HG03103 (cell line): ENCODE results near the gene LAG3.

Experiments
- ATAC-seq: cut with Tn5 transposase; IDR thresholded peaks from one replicate; pipeline ENCODE4 v1.9.1; 2021; ENCODE audit warnings: low read depth; ENCODE audit not compliant: unreplicated experiment

LAG3 gene

GRCh38 chr12:6787309-6787708, 15.0 kb downstream of the LAG3 start:
- ATAC-seq: no peak

DNA sequence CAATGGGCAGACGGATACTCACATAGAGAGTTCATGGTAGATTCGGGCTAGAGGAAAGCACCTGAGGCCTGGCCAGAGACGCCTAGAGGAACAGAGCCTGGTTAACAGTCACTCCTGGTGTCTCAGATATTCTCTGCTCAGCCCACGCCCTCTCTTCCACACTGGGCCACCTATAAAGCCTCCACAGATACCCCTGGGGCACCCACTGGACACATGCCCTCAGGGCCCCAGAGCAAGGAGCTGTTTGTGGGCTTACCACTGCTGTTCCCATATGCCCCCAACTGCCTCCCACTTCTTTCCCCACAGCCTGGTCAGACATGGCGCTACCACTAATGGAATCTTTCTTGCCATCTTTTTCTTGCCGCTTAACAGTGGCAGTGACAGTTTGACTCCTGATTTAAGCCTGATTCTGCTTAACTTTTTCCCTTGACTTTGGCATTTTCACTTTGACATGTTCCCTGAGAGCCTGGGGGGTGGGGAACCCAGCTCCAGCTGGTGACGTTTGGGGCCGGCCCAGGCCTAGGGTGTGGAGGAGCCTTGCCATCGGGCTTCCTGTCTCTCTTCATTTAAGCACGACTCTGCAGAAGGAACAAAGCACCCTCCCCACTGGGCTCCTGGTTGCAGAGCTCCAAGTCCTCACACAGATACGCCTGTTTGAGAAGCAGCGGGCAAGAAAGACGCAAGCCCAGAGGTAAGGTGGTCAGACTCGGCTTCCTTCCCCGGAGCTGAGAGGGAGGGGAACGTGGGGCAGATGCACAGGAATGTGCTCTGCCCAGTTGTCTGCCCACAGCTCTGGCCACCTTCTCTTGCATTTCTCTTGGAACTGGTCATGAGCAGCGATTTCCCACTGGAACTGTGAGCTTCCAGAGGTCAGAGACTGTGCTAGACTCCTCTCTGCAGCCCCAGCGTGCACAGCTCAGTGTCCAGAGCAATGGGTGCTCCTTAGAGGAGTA, 16.9 kb downstream of the LAG3 start, which contains the start of gene CD4:
TSS of gene CD4 (plus strand) at position 557 of the 953 bp plus-strand sequence. CDS start 10,611 bp downstream, outside the sequence.
- no peak for ATAC-seq

DNA sequence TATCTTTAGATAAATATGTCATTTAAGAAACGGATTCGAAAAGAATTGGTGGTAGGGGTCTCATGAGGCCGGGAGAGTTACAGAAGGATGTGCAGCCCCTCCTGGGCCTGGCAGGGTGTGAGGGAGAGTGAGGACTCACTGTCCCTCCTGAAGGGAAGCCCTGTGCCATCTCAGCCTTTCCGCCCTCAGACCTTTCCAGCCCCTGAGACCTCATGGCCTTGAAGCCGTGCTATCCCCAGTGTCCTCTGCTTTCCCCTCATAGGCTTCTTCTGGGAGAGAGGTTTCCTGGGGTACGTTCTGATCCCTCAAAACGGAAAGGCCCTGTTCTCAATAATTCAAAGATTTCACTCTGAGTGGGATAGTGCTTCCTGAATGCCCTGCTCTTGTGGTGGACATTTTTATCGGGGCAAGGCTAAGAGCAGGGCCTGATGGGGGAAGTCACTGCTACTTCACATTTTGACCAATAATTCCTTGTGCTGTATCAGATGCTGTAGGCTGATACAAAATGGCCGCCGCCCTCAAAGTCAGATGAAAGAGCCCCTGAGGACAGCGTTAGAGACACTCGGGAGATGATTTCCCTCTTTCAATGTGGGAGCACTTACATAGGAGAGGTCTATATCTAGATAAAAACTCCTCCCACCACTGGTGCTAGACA, 18.3 kb downstream of the LAG3 start:
- ATAC-seq: no peak

DNA sequence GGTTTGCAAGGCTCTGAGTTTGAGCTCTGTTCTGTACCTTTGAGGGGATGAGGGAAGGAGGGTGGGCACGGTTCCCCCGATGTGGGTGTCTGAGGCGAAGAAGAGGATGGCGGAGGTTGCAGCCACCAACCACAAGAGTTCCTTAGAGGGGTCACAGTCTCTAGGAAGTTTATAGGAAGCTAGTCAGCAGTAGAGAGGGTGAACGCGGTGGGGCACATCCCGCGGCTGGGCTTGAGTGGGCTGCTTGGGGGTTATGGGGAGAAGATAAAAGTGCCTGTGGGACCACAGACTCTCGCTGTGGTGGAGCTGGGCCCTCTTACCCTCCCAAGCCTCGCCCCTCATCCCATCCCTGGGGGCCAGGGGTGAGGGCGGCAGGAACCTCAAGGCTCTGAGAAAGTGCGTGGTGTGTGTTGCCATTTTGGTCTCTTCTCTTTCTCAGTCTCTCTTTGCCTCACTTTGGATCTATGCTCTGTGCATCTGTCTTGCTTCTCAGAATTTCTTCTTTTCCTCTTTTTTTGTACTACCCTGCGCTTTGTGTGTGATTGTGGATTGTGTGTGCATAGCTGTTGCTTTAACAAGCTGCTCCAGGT, 19.7 kb downstream of the LAG3 start:
- no peak for ATAC-seq

- ATAC-seq: no peak
These were observed 20.3 kb downstream of the LAG3 start for GRCh38 chr12:6792522-6793201.

- no peak for ATAC-seq
These were observed 22.8 kb downstream of the LAG3 start for GRCh38 chr12:6795088-6795487.

- no peak for ATAC-seq
These were observed 24.3 kb downstream of the LAG3 start for GRCh38 chr12:6796576-6796975.

DNA sequence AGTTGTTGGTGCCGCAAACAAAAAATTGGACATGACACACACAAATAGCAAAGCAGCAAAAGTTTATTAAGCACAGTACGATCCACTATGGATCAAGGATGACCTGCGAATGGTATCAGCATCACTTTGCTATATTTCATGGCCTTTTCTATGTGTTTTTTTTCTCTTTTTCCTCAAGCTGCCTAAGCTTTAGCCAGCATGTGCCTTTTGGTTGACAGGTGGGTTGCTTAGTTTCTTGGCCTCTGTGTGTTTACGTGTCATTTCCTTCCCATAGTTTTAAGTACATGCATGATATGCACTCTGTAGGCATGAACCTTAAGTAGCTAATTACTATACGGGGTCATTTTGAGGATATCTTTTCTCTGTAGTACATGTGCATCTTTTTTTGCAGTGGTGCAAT, 26.8 kb downstream of the LAG3 start:
- no peak for ATAC-seq

- no peak for ATAC-seq
These were observed 34.9 kb downstream of the LAG3 start for GRCh38 chr12:6807170-6807569.

DNA sequence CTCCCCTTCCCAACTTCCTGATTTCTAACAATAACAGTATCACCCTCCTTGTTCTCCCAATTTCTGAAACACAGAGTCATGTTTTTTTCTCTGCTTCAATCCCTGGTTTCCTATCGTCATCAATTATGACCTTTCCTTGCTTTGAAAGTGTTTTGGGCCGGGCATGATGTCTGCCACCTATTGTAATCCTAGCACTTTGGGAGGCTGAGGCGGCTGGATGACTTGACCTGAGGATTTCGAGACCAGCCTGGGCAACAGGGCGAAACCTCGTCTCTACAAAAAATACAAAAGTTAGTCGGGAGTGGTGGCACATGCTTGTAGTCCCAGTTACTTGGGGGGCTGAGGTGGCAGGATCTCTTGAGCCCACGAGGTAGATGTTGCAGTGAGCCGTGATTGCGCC, 36.7 kb downstream of the LAG3 start:
- no peak for ATAC-seq

GRCh38 chr12:6810758-6811157, 38.4 kb downstream of the LAG3 start:
- no peak for ATAC-seq

DNA sequence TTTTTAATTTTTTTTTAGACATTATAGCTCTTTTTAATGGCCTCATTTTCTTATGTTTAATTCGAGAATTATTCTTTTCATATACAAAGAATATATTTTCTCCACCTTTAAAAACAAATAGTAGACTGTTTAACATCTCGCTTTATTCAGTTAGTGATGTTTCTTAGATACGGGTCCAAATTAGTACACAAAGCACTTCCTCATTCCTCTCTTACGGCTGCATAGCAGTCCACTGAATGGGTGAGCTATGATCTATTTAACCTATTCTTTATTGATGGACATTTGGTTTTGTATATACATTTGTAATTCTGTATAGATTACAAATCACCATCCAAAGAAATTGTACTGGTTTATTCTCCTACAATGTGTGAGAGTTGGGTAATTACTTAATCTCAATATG, 41.0 kb downstream of the LAG3 start:
- ATAC-seq: no peak

GRCh38 chr12:6816598-6816997, 44.3 kb downstream of the LAG3 start:
- no peak for ATAC-seq

DNA sequence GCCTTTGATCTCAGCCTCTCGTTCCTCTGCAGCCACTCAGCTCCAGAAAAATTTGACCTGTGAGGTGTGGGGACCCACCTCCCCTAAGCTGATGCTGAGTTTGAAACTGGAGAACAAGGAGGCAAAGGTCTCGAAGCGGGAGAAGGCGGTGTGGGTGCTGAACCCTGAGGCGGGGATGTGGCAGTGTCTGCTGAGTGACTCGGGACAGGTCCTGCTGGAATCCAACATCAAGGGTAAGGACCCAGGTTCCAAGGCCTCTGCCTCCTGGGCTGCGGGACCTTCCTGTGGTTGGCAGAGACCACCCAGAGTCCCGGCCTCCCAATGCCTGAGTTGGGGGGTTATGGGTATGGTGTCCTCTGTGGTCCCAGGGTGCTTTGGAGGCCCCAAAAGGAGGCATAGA, 44.8 kb downstream of the LAG3 start:
- ATAC-seq: no peak

DNA sequence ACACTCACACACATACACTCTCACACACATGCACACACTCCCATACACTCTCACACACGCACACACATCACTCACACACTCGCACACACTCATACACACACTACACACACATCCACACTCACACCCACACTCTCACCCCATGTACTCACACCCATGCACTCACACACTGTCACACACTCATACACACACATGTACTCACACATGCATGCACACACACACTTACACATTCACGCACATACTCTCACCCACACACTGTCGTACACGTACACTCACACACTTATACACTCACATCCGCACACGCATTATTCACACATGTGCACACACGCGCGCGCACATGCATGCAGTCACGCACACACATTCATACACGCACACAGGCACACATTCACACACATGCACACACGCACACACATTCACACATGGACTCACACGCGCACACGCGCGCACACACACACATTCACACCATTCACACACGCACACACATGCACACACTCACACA, 45.4 kb downstream of the LAG3 start:
- ATAC-seq: no peak

DNA sequence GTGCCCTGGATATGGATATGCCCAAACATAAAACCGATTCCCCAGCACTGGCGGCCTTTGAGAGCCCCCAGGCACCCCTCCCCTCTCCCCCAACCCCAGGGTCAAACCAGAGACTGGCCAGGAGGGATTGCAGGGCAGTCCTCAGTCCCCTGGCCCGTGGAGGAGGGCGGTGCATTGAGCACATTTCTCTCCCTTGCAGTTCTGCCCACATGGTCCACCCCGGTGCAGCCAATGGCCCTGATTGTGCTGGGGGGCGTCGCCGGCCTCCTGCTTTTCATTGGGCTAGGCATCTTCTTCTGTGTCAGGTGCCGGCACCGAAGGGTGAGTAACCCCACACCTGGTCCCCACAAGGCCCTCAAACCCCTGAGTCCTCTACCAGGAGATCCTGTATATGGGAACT, 45.9 kb downstream of the LAG3 start:
- no peak for ATAC-seq

GRCh38 chr12:6818645-6819044, 46.3 kb downstream of the LAG3 start:
- ATAC-seq: no peak

DNA sequence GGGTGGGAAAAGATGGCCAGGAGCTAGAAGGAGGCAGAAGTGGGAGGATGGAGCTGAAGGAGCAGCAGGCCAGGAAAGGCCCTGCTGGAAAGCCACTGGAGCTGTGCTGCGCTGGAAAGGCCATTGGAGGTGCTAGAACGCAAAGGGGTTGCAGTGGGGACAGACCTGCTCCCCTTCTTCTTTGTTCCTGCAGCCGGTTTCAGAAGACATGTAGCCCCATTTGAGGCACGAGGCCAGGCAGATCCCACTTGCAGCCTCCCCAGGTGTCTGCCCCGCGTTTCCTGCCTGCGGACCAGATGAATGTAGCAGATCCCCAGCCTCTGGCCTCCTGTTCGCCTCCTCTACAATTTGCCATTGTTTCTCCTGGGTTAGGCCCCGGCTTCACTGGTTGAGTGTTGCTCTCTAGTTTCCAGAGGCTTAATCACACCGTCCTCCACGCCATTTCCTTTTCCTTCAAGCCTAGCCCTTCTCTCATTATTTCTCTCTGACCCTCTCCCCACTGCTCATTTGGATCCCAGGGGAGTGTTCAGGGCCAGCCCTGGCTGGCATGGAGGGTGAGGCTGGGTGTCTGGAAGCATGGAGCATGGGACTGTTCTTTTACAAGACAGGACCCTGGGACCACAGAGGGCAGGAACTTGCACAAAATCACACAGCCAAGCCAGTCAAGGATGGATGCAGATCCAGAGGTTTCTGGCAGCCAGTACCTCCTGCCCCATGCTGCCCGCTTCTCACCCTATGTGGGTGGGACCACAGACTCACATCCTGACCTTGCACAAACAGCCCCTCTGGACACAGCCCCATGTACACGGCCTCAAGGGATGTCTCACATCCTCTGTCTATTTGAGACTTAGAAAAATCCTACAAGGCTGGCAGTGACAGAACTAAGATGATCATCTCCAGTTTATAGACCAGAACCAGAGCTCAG, 47.0 kb downstream of the LAG3 start:
- ATAC-seq: no peak

- ATAC-seq: no peak
These were observed 47.8 kb downstream of the LAG3 start for GRCh38 chr12:6820166-6820565.
